HTERT RPE-1 (cell line): ENCODE measurements around the gene STAB2.

Experiments
- in situ Hi-C: fragments of 300-500 bp; cut with MboI; formaldehyde crosslinking; loops from 4 replicates; pipeline ENCODE4 v1.14.3; 2020; ENCODE audit warnings: low sequenced_read_pairs

The STAB2 gene

DNA sequence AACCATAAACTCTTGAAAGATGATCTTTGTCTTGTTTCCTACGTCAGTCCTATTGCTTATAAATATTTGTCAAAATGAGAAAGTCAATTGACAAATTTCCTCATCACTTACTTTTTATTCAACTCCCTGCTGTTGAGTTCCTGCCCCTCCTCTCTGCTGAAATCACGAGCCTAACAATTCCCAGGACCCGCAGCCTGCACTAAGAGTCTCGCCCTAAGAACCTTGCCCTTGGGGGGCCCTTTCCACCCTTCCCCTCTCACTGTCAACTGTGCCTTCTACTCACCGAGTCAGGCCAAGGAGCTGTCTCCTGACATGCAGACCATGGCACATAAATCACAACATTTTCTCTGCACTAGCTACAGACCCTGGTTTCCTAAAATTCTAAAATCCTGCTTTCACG, 99.0 kb downstream of the STAB2 start:
- in situ Hi-C loops, result no loop called here

DNA sequence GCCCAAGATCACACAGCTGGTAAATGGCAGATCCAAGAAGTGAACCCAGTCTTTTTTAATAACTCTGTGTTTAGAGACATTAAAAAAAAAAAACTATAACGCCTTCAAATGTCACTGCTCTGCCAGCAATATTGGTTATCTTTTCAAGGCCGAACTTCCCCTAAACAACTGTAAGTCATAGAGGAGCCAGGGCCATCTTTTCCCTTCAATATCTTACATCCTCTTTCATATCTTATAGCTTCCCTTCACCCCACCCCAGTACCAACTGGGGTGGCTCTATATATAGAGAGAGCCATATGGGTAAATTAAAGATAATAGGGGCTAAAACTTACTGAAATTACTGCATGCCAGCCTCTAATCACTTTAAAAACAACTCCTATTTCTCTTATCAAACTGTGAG, 100.2 kb downstream of the STAB2 start:
- in situ Hi-C loops, result no loop called here

DNA sequence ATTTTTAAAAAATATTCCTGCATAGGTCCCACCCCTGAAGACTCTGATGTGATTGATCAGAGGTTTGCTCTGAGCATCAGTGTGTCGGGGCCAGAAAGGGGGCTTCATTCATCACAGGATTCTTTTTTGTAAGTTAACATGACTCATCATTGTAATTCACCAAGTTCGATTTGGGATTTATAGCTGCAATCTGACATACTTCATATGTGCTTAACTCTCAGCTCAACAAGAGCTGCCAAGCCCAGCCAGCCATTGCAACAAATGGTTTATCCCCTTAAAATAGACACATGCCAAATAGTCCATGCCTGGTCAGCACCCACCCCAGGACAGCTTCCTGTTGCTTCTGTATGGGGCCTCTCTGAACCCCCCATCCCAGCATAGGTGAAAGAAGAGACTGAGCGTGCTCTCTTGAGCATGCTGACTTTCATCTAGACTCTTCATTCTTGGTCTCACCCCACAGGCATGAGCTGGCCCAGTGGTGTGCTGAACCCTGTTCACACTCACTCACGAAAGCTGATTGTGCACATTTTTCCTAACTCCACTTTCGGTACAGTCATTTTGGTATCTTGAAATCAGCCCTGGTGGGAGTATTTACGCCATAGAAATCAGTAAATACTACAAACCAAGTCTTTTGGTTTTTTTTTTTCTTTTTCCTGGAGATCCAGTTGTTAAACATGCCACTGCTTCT, 101.4 kb downstream of the STAB2 start:
- in situ Hi-C loops, result no loop called here

DNA sequence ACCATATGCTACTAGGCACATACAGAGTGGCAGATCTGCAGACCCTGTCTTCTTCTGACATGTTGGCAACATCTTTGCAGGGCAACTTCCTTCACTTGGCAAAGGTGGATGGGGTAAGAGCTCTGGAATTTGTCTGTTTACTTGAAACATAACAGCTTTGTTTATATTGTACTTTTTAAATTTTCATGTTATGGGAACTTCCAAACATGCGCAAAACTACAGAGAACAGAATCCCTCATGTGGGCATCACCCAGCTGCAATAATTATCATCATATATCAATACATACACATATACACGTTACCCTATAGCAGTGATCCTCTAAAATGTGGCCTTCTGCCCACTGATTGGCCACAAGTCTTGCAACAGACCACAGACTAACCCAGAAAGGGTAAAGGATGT, 103.4 kb downstream of the STAB2 start:
- in situ Hi-C loops, result no loop called here

DNA sequence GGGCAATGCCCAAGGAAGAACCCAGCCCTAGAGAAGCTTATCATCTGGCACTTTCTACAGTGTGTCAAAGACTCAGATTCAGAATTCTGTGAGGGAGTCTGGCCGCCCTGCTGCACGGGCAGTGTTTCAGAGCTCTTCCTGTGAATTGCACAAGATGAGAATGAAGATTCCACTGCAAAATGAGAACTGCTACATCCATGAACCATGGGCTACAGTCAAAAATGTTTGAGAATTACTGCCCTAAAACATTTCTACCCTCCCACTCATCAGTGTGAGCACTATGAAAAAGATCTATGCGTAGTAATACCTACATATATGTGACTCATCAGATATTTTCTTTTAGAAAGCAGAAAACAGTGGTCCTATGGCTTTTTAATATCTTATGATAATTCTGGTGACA, 104.0 kb downstream of the STAB2 start:
- in situ Hi-C loops, result no loop called here

DNA sequence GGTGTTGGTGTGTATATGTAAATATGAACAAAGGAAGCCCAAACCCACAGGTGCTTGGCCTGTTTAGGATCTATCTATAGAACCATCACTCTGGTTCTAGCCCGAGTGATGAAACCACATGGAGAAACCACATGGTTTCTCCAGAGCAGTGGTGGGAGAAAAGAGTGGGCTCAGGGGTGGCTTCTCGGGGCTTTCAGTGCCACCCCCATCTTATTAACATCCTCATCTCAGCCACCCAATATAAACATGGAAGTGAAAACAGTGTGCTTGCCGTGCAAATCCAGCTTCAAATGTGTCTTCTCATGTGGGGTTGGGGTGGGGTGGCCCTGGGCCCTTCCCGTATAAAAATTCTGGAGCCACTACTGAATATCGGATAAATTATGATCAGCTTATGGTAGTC, 109.0 kb downstream of the STAB2 start:
- in situ Hi-C loops, result no loop called here

DNA sequence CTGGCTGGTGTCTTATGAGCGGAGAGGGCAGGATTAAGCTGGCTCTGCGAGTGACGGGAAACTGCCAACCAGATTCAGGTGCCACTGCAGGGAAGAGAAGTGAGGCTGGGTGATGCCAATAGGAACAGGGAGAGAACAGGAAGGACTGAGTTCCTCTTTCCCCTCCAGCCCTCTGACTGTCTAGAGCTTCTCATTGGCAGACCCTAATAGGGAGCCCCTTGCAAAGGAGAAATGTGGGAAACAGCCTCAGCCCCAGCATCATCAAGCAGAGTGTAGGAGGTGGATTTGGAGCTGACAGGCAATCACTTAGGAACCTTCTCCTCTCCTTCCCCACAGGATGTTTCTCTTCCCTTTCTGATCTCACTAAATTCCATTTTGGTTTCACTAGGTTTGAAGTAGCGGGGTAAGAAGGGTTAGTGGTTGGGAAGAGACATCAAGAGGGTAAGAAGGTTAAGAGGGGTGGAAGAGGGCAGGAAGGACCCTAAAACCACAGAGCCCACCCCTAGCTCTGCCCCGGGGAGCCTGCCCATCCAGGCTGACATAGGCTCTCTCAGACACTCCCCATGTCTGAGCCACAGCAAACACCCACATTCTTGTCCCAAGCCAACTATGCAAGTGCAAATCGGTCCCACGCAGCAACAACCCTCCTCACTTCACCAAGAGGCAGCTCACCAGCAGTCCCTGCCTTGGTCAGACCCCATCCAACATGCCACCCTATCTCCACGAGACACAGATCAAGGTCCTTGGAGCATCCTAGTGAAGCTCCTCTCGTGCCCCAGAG, 111.1 kb downstream of the STAB2 start:
- in situ Hi-C loops, result no loop called here

DNA sequence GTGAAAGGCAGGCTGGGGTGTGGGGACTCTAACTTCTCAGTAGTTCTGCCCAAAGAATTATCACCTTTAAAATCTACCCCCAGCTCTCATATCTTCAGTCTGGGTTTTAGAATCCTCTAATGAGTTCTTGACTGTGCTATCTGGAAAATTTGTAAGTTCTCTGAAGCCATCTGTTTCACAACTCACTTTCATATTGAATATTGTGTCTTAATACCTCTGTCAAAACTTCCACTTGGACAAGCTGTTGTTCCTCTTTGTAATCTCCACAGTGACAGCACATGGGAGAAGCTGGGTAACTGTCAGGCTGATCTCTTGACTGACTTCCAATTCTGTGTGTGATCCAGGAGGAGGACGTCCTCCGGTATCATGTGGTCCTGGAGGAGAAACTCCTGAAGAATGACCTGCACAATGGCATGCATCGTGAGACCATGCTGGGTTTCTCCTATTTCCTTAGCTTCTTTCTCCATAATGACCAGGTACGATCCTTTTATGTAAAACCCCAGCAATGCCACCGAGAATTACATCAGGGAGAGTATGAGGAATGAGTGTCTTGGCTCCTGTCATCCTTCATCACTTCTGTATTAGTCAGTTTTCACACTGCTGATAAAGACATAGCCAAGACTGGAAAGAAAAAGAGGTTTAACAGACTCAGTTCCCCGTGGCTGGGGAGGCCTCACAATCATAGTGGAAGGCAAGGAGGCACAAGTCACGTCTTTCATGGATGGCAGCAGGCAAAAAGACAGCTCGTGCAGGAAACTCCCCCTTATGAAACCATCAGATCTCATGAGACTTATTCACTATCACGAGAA, 111.9 kb downstream of the STAB2 start:
- in situ Hi-C loops, result no loop called here

DNA sequence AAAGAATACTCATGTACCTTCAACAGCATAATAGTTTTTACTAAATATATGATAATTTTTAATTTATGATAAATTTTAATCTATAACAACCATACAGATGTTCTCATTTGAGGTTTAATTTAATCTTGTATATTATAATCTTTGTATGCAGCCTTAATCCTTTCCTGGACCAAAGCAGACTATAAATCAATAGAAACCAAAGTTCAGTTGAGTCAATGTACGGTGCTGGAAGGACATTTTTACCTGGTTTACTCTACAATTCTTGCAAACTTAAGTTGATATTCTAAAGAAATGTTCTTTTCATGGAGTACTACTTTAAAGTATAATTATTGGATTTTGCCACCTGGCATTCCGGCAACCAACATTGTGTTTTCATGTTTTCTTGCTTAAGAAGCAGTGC, 118.0 kb downstream of the STAB2 start:
- in situ Hi-C loops, result no loop called here

DNA sequence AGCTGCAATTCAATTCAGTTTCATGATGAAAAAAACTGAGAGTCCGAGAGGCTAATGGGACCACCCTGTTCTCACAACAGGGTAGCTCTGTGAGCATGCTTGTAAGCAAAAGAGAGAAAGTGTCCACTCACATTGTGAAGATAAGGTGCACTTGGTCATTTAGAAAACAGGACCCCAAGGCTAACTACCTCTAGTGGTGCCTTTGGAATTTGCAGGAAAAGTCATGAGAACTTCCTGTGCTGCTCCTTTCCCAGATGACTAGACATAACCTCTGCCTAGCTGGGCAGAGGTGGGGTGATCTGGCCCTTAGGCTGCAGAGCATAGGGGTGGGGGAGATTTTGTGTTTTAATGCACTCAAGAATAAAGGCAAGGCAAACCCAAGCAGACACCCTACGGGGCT, 118.9 kb downstream of the STAB2 start:
- in situ Hi-C loops, result no loop called here

DNA sequence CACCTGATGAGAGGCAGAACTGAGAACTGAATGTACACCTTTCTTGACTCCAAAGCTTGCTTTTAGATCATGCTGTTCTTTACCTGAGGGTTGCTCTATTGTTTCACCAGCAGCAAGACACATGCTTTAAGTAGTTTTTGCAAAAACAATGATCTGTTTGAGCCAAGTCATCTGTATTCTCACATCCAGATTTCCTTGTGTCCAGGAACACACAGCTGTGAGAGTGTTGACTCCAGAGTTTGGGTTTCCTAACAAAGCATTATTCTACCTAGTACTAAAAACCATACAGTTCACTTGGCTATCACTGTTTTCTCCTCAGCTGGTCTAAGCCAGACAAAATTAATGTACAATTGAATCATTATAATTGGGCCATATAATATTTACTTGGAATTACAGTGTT, 120.4 kb downstream of the STAB2 start:
- in situ Hi-C loops, result no loop called here

DNA sequence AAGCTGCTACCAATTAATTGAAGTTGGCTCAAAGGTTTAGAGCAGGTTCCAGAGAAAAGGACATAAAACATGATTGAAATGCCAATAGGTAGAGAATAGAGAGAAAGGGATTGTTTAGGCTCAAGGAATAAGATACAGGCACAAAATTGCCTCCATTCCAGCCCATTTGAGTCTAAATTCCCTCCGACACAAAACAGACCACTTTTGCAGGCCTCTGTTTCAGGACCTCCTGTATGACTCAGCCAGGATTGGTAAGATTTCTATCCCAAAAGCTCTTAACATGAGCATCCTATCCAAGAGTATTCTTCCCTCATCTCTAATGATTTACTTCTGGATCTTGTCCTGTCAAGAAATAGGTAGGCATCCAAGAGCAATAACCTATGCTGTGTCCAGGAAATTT, 123.5 kb downstream of the STAB2 start:
- in situ Hi-C loops, result no loop called here

DNA sequence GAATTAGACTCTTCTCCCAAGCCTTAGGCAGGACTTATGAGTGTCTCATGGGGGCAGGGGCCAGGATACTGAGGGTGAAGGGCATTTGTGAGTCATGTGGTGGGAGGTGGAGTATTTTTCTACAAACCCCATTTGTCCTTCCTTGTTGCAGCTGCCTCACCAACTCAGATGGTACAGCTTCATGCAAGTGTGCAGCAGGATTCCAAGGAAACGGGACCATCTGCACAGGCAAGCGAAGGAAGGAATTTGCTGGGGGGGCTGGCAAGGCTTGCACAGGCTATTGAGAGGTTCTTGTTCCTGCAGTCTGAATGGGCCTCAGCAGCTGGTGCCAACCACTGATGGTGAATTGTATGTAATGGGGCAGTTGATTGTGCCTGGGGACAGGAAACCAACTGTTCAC, 125.1 kb downstream of the STAB2 start:
- in situ Hi-C loops, result no loop called here

DNA sequence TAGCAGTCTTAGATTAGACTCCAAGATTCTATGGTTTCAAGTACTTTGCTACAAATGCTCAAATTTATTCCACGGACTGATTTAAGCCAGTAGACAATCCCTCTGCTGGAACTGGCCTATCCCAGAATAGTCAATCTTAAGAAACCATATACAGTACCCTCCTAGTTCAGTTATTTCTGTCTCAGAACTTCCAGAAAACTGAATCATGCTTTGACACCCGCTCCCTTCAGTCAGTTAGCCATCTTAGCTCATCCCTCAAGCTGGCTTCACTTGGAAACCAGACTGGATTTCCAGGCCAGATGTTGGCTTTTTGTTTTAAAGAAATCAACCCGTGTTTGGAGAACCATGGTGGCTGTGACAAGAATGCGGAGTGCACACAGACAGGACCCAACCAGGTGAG, 128.4 kb downstream of the STAB2 start:
- in situ Hi-C loops, result no loop called here

DNA sequence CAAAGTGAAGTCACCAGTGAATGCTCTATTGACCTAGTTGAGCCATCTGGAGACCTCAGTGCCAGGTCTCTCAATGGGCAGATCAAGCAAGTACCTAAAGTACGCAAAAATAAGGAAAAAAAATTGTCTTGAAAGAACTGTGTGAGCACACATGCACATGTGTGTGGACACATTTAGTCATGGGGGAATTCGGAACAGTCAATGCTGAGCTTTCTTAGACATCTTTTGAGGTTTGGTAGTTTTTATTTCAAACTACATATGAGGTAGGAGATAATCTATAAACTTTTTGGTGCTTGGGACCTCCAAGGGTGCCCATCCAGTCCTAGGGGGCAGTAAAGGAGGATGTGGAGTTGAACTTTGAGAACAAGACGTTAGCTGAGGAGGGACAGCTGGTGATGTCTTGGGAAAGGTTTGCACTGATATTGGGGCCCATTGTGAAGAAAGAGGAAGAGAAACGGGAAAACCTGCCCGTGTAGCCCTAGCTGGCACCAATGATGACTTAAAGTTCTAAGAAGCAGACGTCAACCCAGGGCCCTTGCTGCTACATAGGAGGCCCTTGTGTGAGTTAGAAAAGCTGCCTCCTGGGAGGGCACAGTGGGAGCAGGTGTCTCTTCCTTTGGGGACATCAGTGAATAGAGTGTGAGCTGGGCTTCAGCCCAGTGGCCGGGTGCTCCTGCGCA, 129.6 kb downstream of the STAB2 start:
- in situ Hi-C loops, result no loop called here

DNA sequence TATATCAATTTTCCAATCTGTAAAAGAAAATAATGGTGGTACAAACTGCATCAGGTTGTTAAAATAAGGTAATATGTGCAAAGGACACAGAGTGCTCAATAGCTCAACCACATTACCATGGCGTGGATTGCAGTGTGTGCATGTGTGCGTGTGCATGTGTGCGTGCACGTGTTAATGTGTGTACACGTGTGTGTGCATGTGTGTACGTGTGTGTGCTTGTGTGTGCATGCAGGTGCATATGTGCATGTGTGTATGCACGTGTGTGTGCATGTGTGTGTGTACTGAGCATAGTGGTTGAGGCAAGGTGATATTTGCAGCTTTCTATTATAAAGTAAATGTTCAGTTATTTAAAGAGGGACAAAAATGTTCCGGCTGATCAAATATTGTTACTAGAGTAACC, 138.3 kb downstream of the STAB2 start:
- in situ Hi-C loops, result no loop called here

DNA sequence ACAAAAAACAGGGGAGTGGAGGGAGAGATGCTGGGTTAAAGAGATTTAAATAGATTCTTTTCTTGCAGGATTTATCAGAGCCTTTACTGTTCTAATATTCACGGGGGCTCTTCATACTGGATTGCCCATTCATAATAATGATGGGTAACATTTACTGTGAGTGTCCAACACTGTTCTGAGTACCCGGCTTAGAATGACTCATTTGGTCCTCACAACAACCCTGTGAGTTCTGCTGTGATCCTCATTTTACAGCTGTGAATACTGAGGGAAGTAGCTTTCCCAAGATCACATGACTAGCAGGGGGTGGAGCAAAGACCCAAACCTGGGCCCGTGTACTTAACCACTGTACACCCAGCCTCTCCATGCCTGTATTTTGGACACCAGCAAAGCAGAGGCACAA, 140.6 kb downstream of the STAB2 start:
- in situ Hi-C loops, result no loop called here

DNA sequence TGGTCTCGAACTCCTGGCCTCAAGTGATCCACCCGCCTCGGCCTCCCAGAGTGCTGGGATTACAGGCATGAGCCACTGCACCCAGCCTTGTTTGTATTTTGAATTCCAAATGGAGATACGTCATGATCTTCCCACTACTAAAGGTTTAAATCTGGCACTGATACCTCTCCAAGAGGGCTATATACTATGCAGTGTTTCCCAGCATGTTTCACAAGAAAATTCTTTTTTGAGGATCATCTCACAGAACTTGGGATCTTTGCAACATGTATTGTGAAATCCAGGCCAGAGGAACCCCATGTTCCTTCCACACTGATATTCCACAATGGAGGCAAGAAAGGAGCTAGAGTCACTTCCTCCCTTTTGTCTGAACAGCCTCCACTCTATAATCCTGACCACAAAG, 141.2 kb downstream of the STAB2 start:
- in situ Hi-C loops, result no loop called here

DNA sequence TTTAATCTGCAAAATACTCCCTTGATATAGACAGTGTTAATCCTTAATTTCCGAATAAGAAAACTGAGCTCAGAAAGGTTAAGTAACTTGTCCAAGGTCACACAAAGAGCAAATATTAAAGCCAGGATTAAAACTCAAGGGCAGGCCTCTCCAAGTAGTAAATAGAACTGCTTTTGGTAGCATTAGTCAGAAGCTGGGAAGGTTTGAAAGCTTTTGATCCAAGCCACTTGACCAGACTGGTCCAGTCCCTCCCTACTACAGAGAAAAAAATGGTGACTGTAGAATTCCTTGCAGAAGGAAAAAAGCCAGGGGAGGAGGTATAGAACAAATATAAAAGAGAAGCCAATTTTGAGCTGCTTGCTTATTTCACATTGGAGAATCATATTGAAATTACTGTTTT, 142.4 kb downstream of the STAB2 start:
- in situ Hi-C loops, result no loop called here

DNA sequence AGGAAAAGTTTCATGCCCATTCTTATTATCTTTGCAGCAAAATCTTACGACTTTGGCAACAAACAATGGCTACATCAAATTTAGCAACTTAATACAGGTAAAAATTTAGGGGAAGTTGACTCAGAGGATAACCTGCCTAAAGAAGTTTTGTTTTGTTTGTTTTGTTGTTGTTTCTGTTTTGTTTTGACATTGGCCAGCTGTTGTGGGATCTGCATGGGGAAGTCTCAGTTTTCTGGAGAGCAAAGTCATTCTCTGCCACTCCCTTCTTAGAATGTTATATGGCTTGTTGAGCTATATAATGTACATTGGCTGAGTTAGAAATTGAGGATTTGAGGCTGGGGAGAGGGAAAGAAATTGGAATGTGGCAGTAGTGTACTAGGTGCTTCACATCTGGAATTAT, 144.5 kb downstream of the STAB2 start:
- in situ Hi-C loops, result no loop called here

DNA sequence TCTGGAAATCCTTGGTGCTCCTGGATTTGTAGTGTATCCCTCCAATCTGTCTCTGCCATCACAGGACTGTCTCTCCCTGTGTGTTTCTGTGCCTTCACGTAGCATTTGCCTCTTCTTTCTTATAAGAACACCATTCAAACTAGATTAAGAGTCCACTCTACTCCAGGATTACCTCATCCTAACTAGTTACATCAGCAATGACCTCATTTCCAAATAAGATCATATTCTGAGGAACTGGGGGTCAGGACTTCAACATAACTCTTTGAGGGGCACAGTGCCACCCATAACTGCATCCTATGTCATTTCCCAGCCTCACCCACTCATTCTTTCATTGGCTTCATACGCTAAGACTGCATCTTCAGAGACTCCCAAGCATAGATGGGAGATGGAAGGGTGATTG, 147.8 kb downstream of the STAB2 start:
- in situ Hi-C loops, result no loop called here
